Neural cell (in vitro differentiated cells): Measurements from ENCODE around the gene SNRPD2. TPM values are rescaled to one million over a fixed set of nuclear protein-coding genes. Genes with fewer than 3 reads are reported as not detected.

Experiments used
- H2AFZ ChIP-seq: fragments of 200-600, 300-800 bp; sonication (generic), shearing (Covaris generic); 2 replicates; pipeline ENCODE4 v1.6.0; 2014; ENCODE audit warnings: low read depth, mild to moderate bottlenecking, antibody characterized with exemption, low read length, moderate library complexity
- H3F3A ChIP-seq: fragments of 200-600 bp; shearing (Covaris generic); 2 replicates; pipeline ENCODE4 v1.6.1; 2016; ENCODE audit warnings: mild to moderate bottlenecking, moderate library complexity, mixed read lengths, antibody characterized with exemption, low read length; ENCODE audit not compliant: insufficient read depth, poor library complexity, severe bottlenecking
- H3K27ac ChIP-seq: fragments of 200-600, 300-800 bp; sonication (generic), shearing (Covaris generic); 2 replicates; pipeline ENCODE4 v1.5.1; 2014; ENCODE audit warnings: mild to moderate bottlenecking, low read length, moderate library complexity
- H3K27me3 ChIP-seq: fragments of 300-800, 200-600 bp; sonication (generic), shearing (Covaris generic); 2 replicates; pipeline ENCODE4 v1.6.0; 2014; ENCODE audit warnings: mild to moderate bottlenecking, low read depth, low read length, moderate library complexity; ENCODE audit not compliant: insufficient read depth
- H3K36me3 ChIP-seq: fragments of 300-800, 200-600 bp; sonication (generic), shearing (Covaris generic); 2 replicates; pipeline ENCODE4 v1.5.1; 2014; ENCODE audit warnings: mild to moderate bottlenecking, antibody characterized with exemption, low read length, moderate library complexity; ENCODE audit not compliant: insufficient read depth
- H3K4me2 ChIP-seq: fragments of 300-800, 200-600 bp; sonication (generic), shearing (Covaris generic); 2 replicates; pipeline ENCODE4 v1.6.0; 2014; ENCODE audit warnings: mild to moderate bottlenecking, low read length
- H3K4me3 ChIP-seq: fragments of 300-800, 200-600 bp; sonication (generic), shearing (Covaris generic); 2 replicates; pipeline ENCODE4 v1.5.1; 2014; ENCODE audit warnings: mild to moderate bottlenecking, low read length, moderate library complexity
- H3K79me2 ChIP-seq: fragments of 200-600 bp; shearing (Covaris generic); replicated peaks from 2 replicates; pipeline ENCODE4 v1.6.0; 2014; ENCODE audit warnings: mild to moderate bottlenecking, low read length, moderate library complexity; ENCODE audit not compliant: insufficient read depth
- H3K9ac ChIP-seq: fragments of 300-800, 200-600 bp; sonication (generic), shearing (Covaris generic); 2 replicates; pipeline ENCODE4 v1.6.1; 2016; ENCODE audit warnings: mild to moderate bottlenecking, low read length, mixed read lengths
- H3K9me2 ChIP-seq: fragments of 200-600 bp; shearing (Covaris generic); 2 replicates; pipeline ENCODE4 v1.6.1; 2016; ENCODE audit warnings: mild to moderate bottlenecking, low read length, mixed read lengths; ENCODE audit not compliant: insufficient read depth
- H3K9me3 ChIP-seq: fragments of 200-600, 300-800 bp; sonication (generic), shearing (Covaris generic); 2 replicates; pipeline ENCODE4 v1.6.1; 2016; ENCODE audit warnings: mild to moderate bottlenecking, mixed run types, low read length, moderate library complexity, mixed read lengths
- H4K20me1 ChIP-seq: fragments of 200-600 bp; shearing (Covaris generic); 2 replicates; pipeline ENCODE4 v1.6.1; 2016; ENCODE audit warnings: mild to moderate bottlenecking, mixed run types; ENCODE audit not compliant: insufficient read depth
- EP300 ChIP-seq: fragments of 450-650 bp; conservative IDR thresholded peaks from 2 replicates; pipeline ENCODE4 v1.6.1; 2014; ENCODE audit warnings: antibody characterized with exemption, mild to moderate bottlenecking, moderate library complexity; ENCODE audit not compliant: poor library complexity, severe bottlenecking
- EZH2 ChIP-seq: fragments of 200-600, 300-800 bp; shearing (Covaris generic), sonication (generic); IDR thresholded peaks from 2 replicates; pipeline ENCODE4 v1.6.1; 2014; ENCODE audit warnings: antibody characterized with exemption, low read length, borderline replicate concordance, mild to moderate bottlenecking; ENCODE audit not compliant: insufficient read depth, poor library complexity, severe bottlenecking
- MXI1 ChIP-seq: fragments of 450-650 bp; conservative IDR thresholded peaks from 2 replicates; pipeline ENCODE4 v1.6.1; 2014; ENCODE audit warnings: antibody characterized with exemption, mild to moderate bottlenecking; ENCODE audit not compliant: poor library complexity, severe bottlenecking
- POLR2AphosphoS5 ChIP-seq: IDR thresholded peaks from 2 replicates; pipeline ENCODE4 v1.6.1; 2012
- RAD21 ChIP-seq: fragments of 450-650 bp; conservative IDR thresholded peaks from 2 replicates; pipeline ENCODE4 v1.6.1; 2014; ENCODE audit warnings: antibody characterized with exemption, mild to moderate bottlenecking, moderate library complexity
- SMC3 ChIP-seq: fragments of 450-650 bp; conservative IDR thresholded peaks from 2 replicates; pipeline ENCODE4 v1.6.1; 2014; ENCODE audit warnings: antibody characterized with exemption, mild to moderate bottlenecking, moderate library complexity; ENCODE audit not compliant: poor library complexity
- TAF1 ChIP-seq: IDR thresholded peaks from 2 replicates; pipeline ENCODE4 v1.6.1; 2012; ENCODE audit warnings: low read depth
- polyA plus RNA-seq: library from polyadenylated mRNA; depleted of rRNA; stranded (reverse); fragments of >200 nt; gene quantifications from 2 replicates; pipeline ENCODE4 v1.2.3, GENCODE V29; 2014
- TF ChIP-seq, protein P1 (sequence below): fragments of 450-650 bp; IDR thresholded peaks from 2 replicates; pipeline ENCODE4 v1.5.1; 2014; ENCODE audit warnings: antibody characterized with exemption, mild to moderate bottlenecking, moderate library complexity; ENCODE audit not compliant: poor library complexity, severe bottlenecking
- TF ChIP-seq, protein P2 (sequence below): IDR thresholded peaks from 2 replicates; pipeline ENCODE4 v1.6.1; 2012; ENCODE audit warnings: borderline replicate concordance

The SNRPD2 gene
- polyA plus RNA-seq, 1 donor from 2014 or later, result 372 TPM

DNA sequence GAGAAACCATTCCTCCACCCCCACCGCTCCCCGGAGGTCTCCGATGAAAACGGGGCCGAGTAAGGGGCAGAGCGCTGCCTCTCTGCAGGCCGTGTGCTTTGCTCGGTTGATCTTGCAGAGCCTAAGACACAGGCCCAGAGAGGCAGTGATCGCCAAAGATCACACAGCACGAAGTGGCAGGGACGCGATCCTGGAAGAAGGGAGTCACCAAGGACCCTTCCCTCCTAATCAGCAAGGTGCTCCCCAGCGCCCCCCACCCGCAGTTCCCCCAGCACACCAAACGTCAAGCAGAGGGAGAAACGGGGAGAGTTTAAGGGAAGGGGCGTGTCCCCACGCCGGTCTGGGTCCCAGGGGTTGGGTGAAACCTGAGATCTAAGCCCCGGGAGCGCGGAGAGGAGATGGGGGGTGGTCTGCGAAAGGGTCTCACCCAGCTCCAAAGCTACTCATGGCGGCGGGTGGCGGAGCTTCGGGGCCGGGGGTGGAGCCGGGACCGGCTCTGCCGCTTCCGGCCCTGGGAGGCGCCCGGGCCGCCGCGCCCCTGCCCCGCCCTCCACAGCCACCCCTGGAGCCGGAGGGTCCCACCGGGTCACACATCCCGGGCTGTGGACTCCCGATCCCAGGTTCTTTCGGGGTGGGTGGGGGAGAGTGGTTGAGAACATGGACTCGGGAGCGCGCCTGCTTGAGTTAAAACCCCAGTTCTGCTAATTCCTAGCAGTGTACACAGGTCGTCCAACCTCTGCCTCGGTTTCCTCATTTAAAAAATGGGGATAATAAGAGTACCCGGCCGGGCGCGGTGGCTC lies 52.6 kb downstream of the SNRPD2 start, which contains the start of gene EML2:
Gene EML2 (minus strand): TSS at position 468 of the 800 bp plus-strand sequence. CDS start 21 bp downstream, at position 447.
- TF ChIP-seq, protein P1, sequence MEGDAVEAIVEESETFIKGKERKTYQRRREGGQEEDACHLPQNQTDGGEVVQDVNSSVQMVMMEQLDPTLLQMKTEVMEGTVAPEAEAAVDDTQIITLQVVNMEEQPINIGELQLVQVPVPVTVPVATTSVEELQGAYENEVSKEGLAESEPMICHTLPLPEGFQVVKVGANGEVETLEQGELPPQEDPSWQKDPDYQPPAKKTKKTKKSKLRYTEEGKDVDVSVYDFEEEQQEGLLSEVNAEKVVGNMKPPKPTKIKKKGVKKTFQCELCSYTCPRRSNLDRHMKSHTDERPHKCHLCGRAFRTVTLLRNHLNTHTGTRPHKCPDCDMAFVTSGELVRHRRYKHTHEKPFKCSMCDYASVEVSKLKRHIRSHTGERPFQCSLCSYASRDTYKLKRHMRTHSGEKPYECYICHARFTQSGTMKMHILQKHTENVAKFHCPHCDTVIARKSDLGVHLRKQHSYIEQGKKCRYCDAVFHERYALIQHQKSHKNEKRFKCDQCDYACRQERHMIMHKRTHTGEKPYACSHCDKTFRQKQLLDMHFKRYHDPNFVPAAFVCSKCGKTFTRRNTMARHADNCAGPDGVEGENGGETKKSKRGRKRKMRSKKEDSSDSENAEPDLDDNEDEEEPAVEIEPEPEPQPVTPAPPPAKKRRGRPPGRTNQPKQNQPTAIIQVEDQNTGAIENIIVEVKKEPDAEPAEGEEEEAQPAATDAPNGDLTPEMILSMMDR, result no peak
- TF ChIP-seq EP300, result no peak
- no peak for TF ChIP-seq RAD21
- no peak for TF ChIP-seq EZH2
- TF ChIP-seq, protein P2, sequence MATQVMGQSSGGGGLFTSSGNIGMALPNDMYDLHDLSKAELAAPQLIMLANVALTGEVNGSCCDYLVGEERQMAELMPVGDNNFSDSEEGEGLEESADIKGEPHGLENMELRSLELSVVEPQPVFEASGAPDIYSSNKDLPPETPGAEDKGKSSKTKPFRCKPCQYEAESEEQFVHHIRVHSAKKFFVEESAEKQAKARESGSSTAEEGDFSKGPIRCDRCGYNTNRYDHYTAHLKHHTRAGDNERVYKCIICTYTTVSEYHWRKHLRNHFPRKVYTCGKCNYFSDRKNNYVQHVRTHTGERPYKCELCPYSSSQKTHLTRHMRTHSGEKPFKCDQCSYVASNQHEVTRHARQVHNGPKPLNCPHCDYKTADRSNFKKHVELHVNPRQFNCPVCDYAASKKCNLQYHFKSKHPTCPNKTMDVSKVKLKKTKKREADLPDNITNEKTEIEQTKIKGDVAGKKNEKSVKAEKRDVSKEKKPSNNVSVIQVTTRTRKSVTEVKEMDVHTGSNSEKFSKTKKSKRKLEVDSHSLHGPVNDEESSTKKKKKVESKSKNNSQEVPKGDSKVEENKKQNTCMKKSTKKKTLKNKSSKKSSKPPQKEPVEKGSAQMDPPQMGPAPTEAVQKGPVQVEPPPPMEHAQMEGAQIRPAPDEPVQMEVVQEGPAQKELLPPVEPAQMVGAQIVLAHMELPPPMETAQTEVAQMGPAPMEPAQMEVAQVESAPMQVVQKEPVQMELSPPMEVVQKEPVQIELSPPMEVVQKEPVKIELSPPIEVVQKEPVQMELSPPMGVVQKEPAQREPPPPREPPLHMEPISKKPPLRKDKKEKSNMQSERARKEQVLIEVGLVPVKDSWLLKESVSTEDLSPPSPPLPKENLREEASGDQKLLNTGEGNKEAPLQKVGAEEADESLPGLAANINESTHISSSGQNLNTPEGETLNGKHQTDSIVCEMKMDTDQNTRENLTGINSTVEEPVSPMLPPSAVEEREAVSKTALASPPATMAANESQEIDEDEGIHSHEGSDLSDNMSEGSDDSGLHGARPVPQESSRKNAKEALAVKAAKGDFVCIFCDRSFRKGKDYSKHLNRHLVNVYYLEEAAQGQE, result no peak
- no peak for TF ChIP-seq MXI1
- TF ChIP-seq SMC3, result no peak
- TF ChIP-seq POLR2AphosphoS5, result no peak
- no peak for TF ChIP-seq TAF1
- Histone ChIP-seq H2AFZ (no peak within 1 kb of the TSS), H3K27ac (no peak within 1 kb of the TSS), H3K9ac (no peak within 1 kb of the TSS), H3K4me3 (no peak within 1 kb of the TSS), H3K36me3 (no peaks in the 10 kb centered on the region), H3K9me2 (no peaks in the 10 kb centered on the region), H3F3A (no peaks in the 10 kb centered on the region), H3K79me2 (no peaks in the 10 kb centered on the region), H3K27me3 (peaks cover 10% of the 10 kb centered on the region), H3K9me3 (no peaks in the 10 kb centered on the region), H3K4me2 (no peak within 1 kb of the TSS), H4K20me1 (no peaks in the 10 kb centered on the region)

GRCh38 chr19:45637890-45638667 lies 53.7 kb downstream of the SNRPD2 start:
- no peak for TF ChIP-seq MXI1
- no peak for TF ChIP-seq SMC3
- TF ChIP-seq RAD21, result no peak
- TF ChIP-seq, protein P2, result no peak
- no peak for TF ChIP-seq TAF1
- TF ChIP-seq, protein P1, result no peak
- TF ChIP-seq EZH2, result no peak
- TF ChIP-seq POLR2AphosphoS5, result no peak
- no peak for TF ChIP-seq EP300
- Histone ChIP-seq H3K27ac (no peak overlapping the region), H3K27me3 (peaks cover 10% of the 10 kb centered on the region), H3K9me3 (no peaks in the 10 kb centered on the region), H4K20me1 (no peaks in the 10 kb centered on the region), H3K79me2 (no peaks in the 10 kb centered on the region), H3K9me2 (no peaks in the 10 kb centered on the region), H3F3A (no peaks in the 10 kb centered on the region), H3K36me3 (no peaks in the 10 kb centered on the region), H2AFZ (no peak overlapping the region), H3K4me3 (no peak overlapping the region), H3K9ac (no peak overlapping the region), H3K4me2 (no peak overlapping the region)
